NCI-H2029 (cell line): ENCODE data around the gene LRRC27.
"Not testable (repeated sequence)": the region's sequence is repeated elsewhere in the genome, so short reads cannot be mapped to it uniquely, and the experiment has no call there.

ENCODE experiments used
- DNase-seq: peaks from one replicate; lab custom pipeline; 2025; lab: John Stamatoyannopoulos, UW

Gene LRRC27

DNA sequence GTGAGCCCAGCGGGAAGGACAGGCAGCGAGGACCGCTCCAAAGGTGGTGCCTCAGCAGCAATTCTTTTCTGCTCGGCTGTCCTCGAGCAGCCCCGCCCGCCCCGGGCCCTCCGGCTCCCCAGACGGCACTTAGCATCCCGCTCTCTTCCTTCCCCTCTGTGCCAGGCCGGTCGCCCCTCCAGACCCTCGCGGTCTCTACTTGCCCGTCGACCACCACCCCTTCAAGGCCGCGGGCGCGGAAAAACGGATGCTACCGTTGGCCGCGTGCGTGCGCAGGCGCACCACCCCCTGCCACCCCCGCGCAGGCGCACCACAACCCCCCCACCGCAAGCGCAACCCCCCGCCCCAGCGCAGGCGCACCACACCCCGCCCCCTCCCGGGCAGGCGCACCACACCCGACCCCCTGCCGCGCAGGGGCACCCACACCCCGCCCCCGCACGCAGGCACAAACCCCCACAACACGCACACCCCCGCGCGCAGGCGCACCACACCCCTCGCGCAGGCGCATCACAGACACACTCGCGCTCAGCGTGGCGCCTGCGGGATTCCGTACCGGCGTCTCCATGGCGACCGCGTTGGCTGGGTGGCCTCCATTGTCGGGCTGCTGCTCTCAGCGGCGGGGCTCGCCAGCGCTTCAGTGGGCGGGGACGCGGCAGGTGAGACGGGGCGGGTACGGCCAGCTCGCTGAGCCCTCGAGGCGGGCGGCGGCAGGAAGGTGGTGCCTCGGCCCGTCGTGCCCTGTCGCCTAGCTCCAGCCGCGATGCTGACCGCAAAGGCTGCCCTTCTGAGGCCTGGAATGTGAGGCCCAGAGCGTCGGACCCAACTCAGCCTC lies at the start of gene LRRC27:
TSS of gene LRRC27 (plus strand) at position 593 of the 832 bp plus-strand sequence. CDS start 1,332 bp downstream, outside the sequence.
- peak; percentile 87 for DNase-seq

DNA sequence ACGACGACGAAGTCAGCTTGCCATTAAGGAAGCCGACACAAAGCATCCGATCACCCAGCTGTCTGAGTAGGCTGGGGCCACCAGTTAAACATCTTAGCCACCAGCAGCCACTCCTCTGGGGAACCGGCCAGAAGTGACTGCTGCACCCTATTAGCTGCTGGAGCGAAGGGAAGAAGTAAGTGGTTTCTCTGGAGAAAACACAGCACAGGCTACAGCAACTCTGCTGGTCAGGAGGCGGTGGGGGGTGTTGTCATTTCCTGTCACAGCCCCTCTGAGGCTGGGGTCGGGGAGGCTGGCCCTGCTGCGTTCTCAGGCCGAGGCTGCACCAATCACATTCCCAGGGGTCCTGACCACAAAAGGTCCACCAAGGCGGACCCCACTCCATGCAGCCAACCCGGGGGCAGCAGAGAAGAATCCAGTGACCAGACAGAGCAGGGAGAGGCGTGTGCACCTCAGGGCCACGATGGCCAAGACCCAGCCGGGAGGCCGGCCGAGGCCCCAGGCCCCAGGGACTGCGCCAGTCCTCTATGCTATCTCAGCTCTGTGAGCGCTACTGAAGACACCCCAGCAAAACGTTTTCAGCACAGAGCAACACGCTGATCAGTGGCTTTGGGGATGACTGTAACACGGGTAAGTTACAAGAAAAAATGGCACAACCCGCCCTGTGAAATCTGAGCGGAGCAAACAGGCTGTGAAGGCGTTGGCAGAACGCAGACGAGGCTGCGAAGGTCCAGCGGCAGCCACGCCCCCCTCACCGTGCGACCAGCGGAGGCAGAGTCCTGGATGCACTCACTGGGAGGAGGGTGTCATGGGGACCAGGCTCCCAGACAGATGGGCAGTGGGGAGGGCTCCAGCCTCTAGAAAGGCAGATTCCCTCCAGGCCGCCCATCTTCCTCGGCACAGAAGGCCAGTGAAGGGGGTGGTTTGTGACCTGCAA lies 49.1 kb upstream of the LRRC27 start:
- no peak for DNase-seq

DNA sequence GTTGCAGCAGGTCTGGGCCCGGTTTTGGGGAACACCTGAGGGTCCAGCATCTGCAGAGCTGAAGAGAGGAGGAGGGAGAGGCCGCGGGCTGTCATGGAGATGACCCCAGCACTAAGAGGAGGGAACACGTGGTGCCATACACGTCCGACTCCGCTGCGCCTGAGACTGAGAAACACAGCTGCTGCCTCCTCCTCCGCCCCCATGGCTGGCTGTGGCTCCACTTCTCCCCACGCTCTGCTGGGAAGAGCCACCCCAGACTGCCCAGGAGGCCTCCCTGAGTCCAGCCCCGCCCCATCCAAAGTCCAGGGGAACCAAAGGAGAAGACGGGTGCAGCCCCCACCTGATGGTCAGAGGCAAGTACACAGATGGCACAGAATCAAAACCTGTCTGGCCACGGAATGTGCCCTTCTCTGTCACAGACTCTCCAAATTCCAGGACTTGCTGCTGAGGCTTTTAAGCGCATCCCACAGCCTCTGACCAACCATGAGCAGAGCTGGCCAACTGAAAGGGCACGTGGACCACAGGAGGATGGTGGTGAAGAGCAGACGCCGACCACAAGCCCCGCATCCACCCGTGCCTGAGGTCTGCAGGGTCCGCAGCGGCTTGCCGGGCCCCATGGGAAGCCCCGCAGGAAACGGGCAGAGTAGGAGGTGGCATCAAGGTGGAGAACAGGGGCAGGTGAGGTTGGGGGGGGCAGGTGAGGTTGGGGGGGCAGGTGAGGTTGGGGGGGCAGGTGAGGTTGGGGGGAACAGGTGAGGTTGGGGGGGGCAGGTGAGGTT lies 48.2 kb upstream of the LRRC27 start:
- DNase-seq: no peak

GRCh38 chr10:132289439-132289838 lies 42.6 kb upstream of the LRRC27 start:
- DNase-seq: no peak

GRCh38 chr10:132290631-132291030 lies 41.4 kb upstream of the LRRC27 start:
- DNase-seq: no peak

- no peak for DNase-seq
Measured at GRCh38 chr10:132291826-132292225, 40.2 kb upstream of the LRRC27 start.

DNA sequence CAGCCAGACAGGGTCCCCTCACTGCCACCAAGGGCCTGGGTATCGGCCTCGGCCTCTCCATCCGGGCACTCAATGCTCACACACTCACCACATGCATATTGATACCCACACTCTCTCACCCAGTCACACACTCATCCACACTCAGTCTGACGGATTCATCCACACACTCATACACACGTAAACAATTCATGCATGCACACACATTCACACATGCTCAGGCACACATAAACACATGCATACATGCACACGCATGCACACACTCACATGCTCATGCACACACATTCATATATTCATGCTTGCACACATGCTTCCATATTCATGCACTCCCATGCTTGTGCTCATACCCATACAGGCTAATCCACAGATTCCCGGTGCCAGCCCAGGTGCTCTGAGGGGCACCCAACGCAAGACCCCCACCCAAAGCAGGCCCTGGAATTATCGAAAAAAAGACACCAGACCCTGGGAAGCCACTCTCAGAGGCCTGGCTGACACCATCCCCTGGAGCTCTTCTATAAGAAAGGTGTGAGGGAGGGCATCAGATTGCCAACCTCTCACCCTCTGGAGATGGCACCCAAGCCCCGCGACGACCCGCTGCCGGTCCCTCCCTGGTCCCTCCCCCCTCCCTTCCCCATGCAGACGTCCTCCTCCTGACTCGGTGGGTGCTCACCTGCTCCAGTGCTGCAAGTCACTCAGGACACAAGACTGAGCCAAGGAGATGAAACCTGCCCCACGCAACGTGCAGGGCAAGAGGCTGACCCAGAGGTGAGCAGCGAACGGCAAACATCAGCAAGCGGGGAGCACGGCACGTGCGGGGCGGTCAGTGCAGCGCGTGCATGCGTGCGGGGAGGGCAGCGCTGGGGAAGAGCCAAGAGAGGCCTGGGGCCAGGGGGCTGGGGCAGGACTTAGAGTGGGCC lies 39.4 kb upstream of the LRRC27 start:
- no peak for DNase-seq

DNA sequence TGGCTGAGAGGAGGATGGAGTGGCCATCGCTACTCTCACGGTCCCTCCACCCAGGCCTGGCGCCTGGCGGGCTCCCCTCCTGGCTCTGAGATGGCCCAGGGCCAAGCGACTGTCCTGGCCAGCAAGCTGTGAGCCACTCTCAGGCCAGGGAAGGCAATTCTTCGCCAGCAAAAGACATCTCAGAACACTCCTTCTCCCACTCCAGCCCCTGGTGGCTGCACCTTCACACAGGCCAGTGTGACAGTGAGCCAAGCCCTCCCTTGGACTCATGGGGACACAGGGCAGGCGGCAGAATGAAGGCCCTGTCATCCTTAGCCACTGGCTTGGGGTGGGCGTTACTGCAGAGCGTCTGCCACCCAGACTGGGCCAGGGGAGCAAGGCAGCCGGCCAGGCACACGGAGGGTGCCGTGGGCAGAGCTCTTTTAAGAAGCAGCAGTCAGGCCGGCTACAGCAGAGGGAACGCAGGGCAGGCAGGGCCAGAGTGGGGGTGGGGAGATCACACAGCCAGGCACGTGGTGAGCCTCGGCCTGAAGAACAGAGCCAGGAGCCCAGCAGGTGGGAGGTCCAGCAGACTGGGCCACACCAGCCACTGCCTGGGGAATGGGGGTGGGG lies 38.7 kb upstream of the LRRC27 start:
- peak; percentile 31 for DNase-seq

GRCh38 chr10:132293813-132294520 lies 38.0 kb upstream of the LRRC27 start:
- DNase-seq: no peak

DNA sequence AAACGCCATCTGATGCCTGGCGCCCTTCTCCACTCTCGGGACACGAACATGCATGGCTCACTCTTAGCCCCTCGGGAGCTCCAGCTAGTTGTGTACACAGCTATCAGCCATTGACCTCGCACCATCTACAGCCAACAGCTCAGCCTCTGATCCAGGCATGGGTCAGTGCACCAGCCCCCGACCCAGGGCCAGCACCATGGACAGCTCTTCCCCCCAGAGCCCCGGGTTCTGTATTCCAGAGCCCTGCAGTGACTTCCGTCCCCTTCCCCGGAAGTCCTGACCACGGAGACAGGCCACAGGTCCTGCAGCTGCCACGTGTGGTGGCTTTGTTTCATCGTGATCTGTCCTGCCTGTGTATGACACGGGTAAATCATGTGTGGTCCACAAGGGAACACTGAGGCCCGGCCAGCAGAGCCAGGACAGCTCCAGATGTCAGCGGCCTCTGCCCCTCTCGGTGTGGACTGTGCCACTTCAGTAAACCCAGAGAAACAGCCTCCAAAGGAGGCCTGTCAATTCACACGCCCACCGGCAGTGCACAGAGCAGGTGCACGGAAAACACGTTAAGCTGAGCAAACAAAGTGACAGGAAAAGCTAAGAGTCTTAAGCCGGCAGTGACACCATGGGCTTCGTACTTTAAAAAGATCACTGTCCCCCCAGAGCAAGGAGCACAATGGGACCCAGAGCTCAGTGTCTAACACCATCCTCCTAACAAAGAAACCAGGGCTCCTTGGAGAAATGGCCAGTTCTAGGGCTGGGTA lies 37.3 kb upstream of the LRRC27 start:
- DNase-seq: peak; percentile 49

- not testable (repeated sequence) for DNase-seq
Measured at GRCh38 chr10:132295481-132295880, 36.5 kb upstream of the LRRC27 start.

DNA sequence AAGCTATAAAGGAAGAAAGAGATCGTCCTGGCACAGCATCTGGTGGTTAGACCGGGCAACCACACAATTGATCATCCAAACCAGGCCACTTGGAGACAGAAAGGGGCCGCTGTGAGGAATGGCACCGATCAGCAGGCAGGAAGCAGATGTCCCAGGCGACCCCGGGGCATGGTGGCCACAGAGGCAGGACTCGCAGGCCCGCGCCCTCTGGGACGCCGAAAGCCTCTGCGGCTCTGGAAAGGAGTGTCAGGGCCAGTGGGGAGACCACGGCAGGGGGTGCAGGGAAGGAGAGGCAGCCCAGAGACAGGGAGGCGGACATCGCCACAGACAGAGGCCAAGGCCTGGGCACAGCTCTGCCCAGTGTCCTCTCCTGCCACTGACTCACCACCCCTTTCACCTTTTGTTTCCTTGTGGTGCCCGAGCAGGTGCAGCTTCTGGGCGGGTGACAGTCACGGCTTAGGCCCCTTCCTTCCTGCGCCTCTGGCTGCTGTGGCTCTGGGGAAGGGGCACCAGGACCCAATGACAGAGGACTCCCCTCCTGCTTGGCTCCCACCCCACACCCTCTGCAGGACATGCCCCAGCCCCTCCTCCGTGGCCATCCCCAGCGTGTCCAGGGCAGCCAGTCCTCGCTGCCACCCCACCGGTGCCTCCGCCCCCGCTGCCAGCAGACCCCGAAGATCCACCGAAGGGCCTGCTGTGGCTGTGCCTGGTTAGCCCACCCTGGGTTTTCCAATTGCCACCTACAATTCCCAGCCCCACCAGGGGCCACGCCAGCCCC lies 35.1 kb upstream of the LRRC27 start:
- no peak for DNase-seq

DNA sequence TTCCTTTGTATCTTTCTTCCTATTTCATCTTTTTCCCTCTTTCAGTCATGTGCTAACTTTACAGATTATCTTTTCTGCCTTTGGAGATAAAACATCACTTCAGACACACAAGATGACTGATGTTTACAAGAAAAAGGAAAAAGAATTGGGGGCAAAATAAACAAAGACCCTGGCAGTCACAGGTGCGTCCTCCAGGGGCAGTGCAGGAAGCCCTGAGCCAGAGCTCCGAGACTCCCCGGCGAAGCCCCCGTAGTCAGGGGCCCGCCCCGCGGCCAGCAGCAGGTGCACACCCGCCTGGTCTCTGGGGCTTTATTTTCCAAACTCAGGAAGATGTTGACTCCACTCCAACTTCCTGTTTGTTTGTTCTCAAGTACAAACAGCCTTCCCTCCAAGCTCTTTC lies 34.5 kb upstream of the LRRC27 start:
- no peak for DNase-seq

- no peak for DNase-seq
Measured at GRCh38 chr10:132298038-132298881, 33.7 kb upstream of the LRRC27 start.

DNA sequence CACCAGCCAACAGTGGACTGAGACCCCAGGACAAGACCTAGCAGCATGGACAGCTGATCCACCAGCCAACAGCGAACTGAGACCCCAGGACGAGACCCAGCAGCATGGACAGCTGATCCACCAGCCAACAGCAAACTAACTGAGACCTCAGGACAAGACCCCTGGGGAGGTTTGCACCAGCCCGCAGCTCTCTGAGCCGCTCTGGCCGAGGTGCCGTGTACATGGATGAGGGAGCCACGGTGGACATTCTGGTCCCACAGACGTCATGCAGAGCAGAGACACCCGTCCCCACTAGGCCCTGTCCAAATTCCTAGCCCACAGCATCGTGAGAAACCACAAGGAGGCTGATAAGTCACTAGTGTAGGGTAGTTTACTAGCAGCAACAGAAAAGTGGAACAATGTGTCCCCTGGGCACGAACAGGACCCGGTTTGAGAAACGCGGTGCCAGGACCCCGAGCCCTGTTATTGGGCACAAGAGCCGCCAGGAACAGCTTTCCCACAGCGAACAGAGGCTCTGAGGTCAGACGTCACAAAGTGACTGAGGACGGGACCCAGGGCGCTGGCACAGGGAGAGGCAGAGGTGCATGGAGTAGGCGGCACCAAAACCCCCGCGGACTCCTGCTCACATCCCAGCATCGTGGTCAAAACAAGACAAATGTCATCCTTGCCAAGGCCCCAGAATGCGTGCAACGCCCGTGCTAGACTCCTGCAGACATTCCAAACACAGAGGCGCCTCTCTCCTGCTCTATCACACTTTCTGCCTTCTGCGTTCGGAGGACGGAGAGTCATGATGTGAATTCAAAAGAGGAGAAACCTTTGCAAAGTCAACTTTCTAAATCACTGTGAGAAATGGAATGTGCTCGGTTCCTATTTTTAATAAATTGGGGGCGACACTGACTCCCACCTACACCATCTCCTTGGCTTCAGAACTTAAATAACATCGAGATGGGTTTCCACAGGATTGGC lies 32.3 kb upstream of the LRRC27 start:
- DNase-seq: no peak

DNA sequence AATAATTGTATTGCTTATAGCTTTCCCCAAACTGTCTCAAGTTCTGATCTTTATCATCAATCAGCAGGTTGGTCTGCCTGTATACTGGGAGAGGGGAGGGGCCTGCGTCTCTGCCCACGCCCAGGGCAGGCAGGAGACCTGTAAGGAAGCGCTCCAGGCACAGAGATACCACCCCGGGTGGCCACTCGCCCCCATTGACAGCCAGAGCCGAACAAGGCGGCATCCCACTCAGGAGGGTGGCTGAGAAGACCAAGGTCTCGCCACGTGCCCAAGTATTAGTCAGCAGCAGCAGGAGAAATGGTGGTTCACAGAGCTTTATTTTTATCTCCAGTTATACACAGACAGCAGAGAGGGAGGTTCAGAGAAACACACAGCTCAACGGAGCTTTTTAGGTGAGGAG lies 31.4 kb upstream of the LRRC27 start:
- DNase-seq: no peak
